ENCODE results near the gene TST.

The TST gene

GRCh38 chr22:37011472-37011871, 7.8 kb downstream of the TST start:
- TF ChIP-seq CTCF (IDR thresholded peaks at IDR 0.05; ENCODE audit: extremely low read depth, missing control alignments): no peak
- no peak for DNase-seq (ENCODE audit: low spot score)

- no peak for DNase-seq (ENCODE audit: low spot score)
- TF ChIP-seq CTCF (IDR thresholded peaks at IDR 0.05; ENCODE audit: extremely low read depth, missing control alignments): no peak
Measured at GRCh38 chr22:37010976-37011375, 8.3 kb downstream of the TST start.

- TF ChIP-seq CTCF (IDR thresholded peaks at IDR 0.05; ENCODE audit: extremely low read depth, missing control alignments): no peak
- no peak for DNase-seq (ENCODE audit: low spot score)
Measured at GRCh38 chr22:37010174-37010573, 9.1 kb downstream of the TST start.

GRCh38 chr22:37009490-37009889, 9.8 kb downstream of the TST start:
- no peak for DNase-seq (ENCODE audit: low spot score)
- TF ChIP-seq CTCF (IDR thresholded peaks at IDR 0.05; ENCODE audit: extremely low read depth, missing control alignments): no peak

GRCh38 chr22:37008365-37008764, 10.9 kb downstream of the TST start:
- no peak for DNase-seq (ENCODE audit: low spot score)
- no peak for TF ChIP-seq CTCF (IDR thresholded peaks at IDR 0.05; ENCODE audit: extremely low read depth, missing control alignments)

GRCh38 chr22:37007651-37008050, 11.6 kb downstream of the TST start:
- DNase-seq (ENCODE audit: low spot score): no peak

GRCh38 chr22:37002633-37003032, 16.6 kb downstream of the TST start:
- DNase-seq (ENCODE audit: low spot score): no peak
- TF ChIP-seq CTCF (IDR thresholded peaks at IDR 0.05; ENCODE audit: extremely low read depth, missing control alignments): no peak

More at GRCh38 chr22:37007651-37008050, 11.6 kb downstream of the TST start:
- no peak for TF ChIP-seq CTCF (IDR thresholded peaks at IDR 0.05; ENCODE audit: extremely low read depth, missing control alignments)

Measured in GM20000 (cell line).